GM19324 (cell line): ENCODE data around the gene ATP2A3.

Source experiments
- ATAC-seq: cut with Tn5 transposase; IDR thresholded peaks from one replicate; pipeline ENCODE4 v1.9.1; 2021; ENCODE audit warnings: mild to moderate bottlenecking, moderate library complexity; ENCODE audit not compliant: unreplicated experiment, low FRiP score

Gene ATP2A3

DNA sequence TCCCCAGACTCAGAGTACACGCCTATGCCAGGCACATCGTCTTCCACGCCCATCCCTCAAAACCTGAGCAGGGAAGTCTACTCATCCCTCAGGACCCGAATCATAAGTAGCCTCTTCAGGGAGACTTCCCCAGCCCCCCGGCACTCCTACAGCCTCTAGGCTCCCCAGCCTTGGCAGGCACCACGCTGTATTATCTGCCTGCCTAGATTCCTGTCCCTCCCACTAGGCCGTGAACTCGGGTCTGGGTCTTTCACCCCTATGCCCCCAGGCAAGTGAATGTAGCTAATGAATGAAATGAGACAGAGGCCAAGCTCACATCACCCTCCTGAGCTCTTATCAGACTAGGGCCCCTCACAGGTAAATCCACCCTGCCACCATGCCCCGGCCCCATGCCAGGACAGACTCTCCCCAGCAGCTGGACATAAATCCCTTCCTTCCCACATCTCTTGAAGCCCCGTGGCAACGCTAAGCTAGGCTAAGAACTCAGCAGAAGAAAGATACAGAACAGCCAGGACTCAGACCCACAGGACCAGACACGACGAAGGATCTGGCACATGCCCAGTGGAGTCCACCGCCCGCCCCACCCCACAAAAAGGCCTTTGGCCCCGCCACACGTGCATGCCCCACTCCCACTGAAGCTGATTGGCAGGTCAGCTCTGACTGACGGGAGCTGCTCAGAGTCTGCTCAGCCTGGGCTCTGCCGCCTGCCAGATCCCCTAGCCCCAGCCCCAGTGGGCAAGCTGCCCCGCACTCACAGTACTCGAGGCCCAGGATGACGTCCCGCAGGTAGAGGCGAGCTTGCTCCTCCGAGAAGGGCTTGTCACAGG, 84.4 kb downstream of the ATP2A3 start:
- no peak for ATAC-seq

DNA sequence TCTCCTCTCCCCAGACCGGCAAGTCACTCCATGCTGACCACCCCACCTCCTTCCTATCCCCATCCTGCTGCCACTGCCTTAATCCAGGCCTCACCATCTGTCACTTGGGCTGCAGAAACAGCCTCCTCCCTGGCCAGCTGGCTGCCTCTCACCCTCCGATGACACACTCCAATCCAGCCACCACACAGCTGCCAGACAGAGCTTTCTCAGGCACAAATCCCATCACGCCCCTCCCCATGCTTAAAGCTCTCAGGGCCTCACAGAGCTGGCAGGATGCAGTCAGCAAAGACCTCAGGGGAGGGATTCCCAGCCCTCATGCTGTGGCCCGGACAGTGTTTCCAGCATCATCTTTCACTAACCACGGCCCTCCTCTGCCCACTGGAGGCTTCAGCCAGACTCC, 85.1 kb downstream of the ATP2A3 start:
- no peak for ATAC-seq

DNA sequence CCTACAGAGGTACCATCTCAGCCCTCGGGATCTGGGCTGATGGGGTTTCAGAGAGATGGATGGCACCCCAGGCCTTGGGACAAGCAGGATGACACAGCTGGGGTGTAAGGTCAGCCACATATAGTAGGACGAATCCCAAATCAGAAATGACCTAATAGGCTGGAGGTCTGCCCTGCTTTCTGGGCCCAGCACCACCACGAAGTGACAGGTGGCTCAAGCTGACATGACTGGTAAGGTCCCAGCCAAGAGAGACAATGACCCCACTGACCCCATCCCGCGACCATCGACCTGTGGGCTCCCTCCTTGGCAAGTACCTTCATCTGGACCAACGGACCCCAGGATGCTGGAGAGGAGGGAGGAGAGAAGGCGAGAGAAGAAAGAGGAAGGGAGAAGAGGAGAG, 87.0 kb downstream of the ATP2A3 start:
- ATAC-seq: no peak

DNA sequence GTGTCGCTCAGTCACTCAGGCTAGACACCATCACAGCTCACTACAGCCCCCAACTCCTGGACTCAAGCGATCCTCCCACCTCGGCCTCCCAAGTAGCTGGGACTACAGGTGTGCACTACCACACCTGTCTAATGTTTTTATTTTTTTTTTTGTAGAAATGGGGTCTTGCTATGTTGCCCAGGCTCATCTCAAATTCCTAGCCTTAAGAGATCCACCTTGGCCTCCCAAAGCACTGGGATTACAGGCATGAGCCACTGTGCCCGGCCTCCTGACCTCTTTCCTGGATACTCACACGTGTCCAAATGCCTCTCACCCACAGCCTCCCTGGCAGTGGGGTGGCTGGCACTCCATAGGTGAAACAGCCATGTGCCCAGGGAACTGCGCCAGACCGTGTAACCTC, 88.9 kb downstream of the ATP2A3 start:
- ATAC-seq: no peak
